ENCODE results near the gene SPPL3. TPM values are rescaled to one million over a fixed set of nuclear protein-coding genes. Genes with fewer than 3 reads are reported as not detected.
"Not testable (repeated sequence)": the region's sequence is repeated elsewhere in the genome, so short reads cannot be mapped to it uniquely, and the experiment has no call there.

SPPL3 gene
- total RNA-seq, 1 donor from 2014 or later, result 51.3 TPM

GRCh38 chr12:120737557-120738251, 166.5 kb downstream of the SPPL3 start:
- Mint-ChIP-seq H3K27ac (ENCODE audit: unreplicated experiment) (no peak overlapping the region), H3K36me3 (ENCODE audit: low read depth) (peaks cover 4% of the 10 kb centered on the region), H3K27me3 (ENCODE audit: low read depth) (no peaks in the 10 kb centered on the region), H3K4me1 (ENCODE audit: low read depth) (no peaks in the 10 kb centered on the region), H3K9me3 (ENCODE audit: low read depth) (no peaks in the 10 kb centered on the region), H3K4me3 (ENCODE audit: unreplicated experiment) (no peak overlapping the region)
- TF ChIP-seq, protein P1, sequence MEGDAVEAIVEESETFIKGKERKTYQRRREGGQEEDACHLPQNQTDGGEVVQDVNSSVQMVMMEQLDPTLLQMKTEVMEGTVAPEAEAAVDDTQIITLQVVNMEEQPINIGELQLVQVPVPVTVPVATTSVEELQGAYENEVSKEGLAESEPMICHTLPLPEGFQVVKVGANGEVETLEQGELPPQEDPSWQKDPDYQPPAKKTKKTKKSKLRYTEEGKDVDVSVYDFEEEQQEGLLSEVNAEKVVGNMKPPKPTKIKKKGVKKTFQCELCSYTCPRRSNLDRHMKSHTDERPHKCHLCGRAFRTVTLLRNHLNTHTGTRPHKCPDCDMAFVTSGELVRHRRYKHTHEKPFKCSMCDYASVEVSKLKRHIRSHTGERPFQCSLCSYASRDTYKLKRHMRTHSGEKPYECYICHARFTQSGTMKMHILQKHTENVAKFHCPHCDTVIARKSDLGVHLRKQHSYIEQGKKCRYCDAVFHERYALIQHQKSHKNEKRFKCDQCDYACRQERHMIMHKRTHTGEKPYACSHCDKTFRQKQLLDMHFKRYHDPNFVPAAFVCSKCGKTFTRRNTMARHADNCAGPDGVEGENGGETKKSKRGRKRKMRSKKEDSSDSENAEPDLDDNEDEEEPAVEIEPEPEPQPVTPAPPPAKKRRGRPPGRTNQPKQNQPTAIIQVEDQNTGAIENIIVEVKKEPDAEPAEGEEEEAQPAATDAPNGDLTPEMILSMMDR (IDR thresholded peaks at IDR 0.05), result peak; percentile 68
- DNase-seq (ENCODE audit: low spot score), result peak; percentile 89

GRCh38 chr12:120736404-120737331, 167.5 kb downstream of the SPPL3 start:
- no peak overlapping the region for H3K4me3 Mint-ChIP-seq (ENCODE audit: unreplicated experiment)
- DNase-seq (ENCODE audit: low spot score), result peak; percentile 89
- peaks cover 6% of the 10 kb centered on the region for H3K36me3 Mint-ChIP-seq (ENCODE audit: low read depth)
- no peaks in the 10 kb centered on the region for H3K4me1 Mint-ChIP-seq (ENCODE audit: low read depth)
- TF ChIP-seq, protein P1 (IDR thresholded peaks at IDR 0.05), result no peak
- H3K27ac Mint-ChIP-seq (ENCODE audit: unreplicated experiment), result no peak overlapping the region
- H3K9me3 Mint-ChIP-seq (ENCODE audit: low read depth), result no peaks in the 10 kb centered on the region
- H3K27me3 Mint-ChIP-seq (ENCODE audit: low read depth), result no peaks in the 10 kb centered on the region

GRCh38 chr12:120735181-120735580, 169.0 kb downstream of the SPPL3 start:
- Mint-ChIP-seq H3K4me3 (ENCODE audit: unreplicated experiment) (no peak overlapping the region), H3K9me3 (ENCODE audit: low read depth) (no peaks in the 10 kb centered on the region), H3K27me3 (ENCODE audit: low read depth) (no peaks in the 10 kb centered on the region), H3K4me1 (ENCODE audit: low read depth) (no peaks in the 10 kb centered on the region), H3K27ac (ENCODE audit: unreplicated experiment) (no peak overlapping the region), H3K36me3 (ENCODE audit: low read depth) (peaks cover 6% of the 10 kb centered on the region)
- DNase-seq (ENCODE audit: low spot score), result no peak
- TF ChIP-seq, protein P1 (IDR thresholded peaks at IDR 0.05), result no peak

- Mint-ChIP-seq H3K9me3 (ENCODE audit: low read depth) (no peaks in the 10 kb centered on the region), H3K4me1 (ENCODE audit: low read depth) (no peaks in the 10 kb centered on the region), H3K27me3 (ENCODE audit: low read depth) (no peaks in the 10 kb centered on the region), H3K36me3 (ENCODE audit: low read depth) (peaks cover 8% of the 10 kb centered on the region), H3K27ac (ENCODE audit: unreplicated experiment) (no peak overlapping the region), H3K4me3 (ENCODE audit: unreplicated experiment) (no peak overlapping the region)
- DNase-seq (ENCODE audit: low spot score), result peak; percentile 54
- TF ChIP-seq, protein P1 (IDR thresholded peaks at IDR 0.05), result no peak
Measured at GRCh38 chr12:120734210-120734609, 169.9 kb downstream of the SPPL3 start.

GRCh38 chr12:120733574-120733973, 170.6 kb downstream of the SPPL3 start:
- TF ChIP-seq, protein P1 (IDR thresholded peaks at IDR 0.05), result no peak
- Mint-ChIP-seq H3K27me3 (ENCODE audit: low read depth) (no peaks in the 10 kb centered on the region), H3K4me3 (ENCODE audit: unreplicated experiment) (no peak overlapping the region), H3K27ac (ENCODE audit: unreplicated experiment) (no peak overlapping the region), H3K36me3 (ENCODE audit: low read depth) (peaks cover 8% of the 10 kb centered on the region), H3K4me1 (ENCODE audit: low read depth) (no peaks in the 10 kb centered on the region), H3K9me3 (ENCODE audit: low read depth) (no peaks in the 10 kb centered on the region)
- peak; percentile 30 for DNase-seq (ENCODE audit: low spot score)

- not testable (repeated sequence) for H3K9me3 Mint-ChIP-seq (ENCODE audit: low read depth); H3K4me1 Mint-ChIP-seq (ENCODE audit: low read depth); H3K36me3 Mint-ChIP-seq (ENCODE audit: low read depth); H3K4me3 Mint-ChIP-seq (ENCODE audit: unreplicated experiment); H3K27ac Mint-ChIP-seq (ENCODE audit: unreplicated experiment); H3K27me3 Mint-ChIP-seq (ENCODE audit: low read depth)
- DNase-seq (ENCODE audit: low spot score), result peak; percentile 51
Measured at GRCh38 chr12:120732198-120732597, 172.0 kb downstream of the SPPL3 start.
